BJ (cell line): ENCODE results near the gene GABRG2. TPM values are rescaled to one million over a fixed set of nuclear protein-coding genes. Genes with fewer than 3 reads are reported as not detected.

ENCODE experiments used
- CTCF ChIA-PET: fragments of 350-600 bp; formaldehyde crosslinking; extraction: SDS; loops from one replicate; lab custom pipeline; 2021; ENCODE audit warnings: antibody characterized with exemption, inconsistent platforms; lab: Yijun Ruan, JAX
- POLR2A ChIA-PET: fragments of 300-600 bp; sonication (Branson Sonifier 250); formaldehyde crosslinking; extraction: SDS; loops from one replicate; lab custom pipeline; 2021; ENCODE audit warnings: antibody characterized with exemption; lab: Charles Lee
- DNase-seq: peaks from one replicate; pipeline ENCODE4 v3.0.0-alpha.2; 2011; ENCODE audit warnings: low read depth
- H3K27me3 ChIP-seq: 2 replicates; pipeline ENCODE4 v1.6.0; 2011; ENCODE audit warnings: low read length; ENCODE audit not compliant: control insufficient read depth, insufficient read depth
- H3K36me3 ChIP-seq: 2 replicates; pipeline ENCODE4 v1.5.1; 2011; ENCODE audit warnings: low read length; ENCODE audit not compliant: control insufficient read depth, insufficient read depth
- H3K4me3 ChIP-seq: 2 replicates; pipeline ENCODE4 v1.5.1; 2011; ENCODE audit warnings: low read depth, mild to moderate bottlenecking, control low read depth, low read length
- polyA plus RNA-seq: library from polyadenylated mRNA; depleted of rRNA; stranded (reverse); fragments of >200 nt; gene quantifications from 2 replicates; pipeline ENCODE4 v1.2.3, GENCODE V29; 2011
- TF ChIP-seq, protein P1 (sequence below): IDR thresholded peaks from 2 replicates; pipeline ENCODE4 v1.5.1; 2011; ENCODE audit warnings: low read depth, mild to moderate bottlenecking, control low read depth, inconsistent platforms, low read length, moderate library complexity; ENCODE audit not compliant: insufficient read depth

GABRG2 gene
- polyA plus RNA-seq, 1 experiment: not detected

DNA sequence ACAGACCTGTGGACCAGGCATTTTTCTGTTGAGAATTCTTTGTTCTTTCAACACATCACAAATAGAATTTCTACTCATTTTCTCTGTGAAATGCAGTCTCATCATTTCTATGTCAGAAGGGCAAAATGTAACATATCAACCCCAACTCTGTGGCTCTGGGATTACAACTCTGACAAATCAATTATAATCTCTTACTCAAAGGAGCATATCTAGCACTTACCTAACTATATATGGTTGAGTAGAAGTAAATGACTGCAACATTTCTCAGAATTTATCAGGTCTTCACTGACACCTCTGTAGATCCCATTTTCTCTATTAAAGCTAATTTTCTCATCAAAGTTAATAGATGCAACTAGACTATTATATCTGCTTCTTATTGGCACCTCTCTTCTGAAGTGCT, 64.8 kb downstream of the GABRG2 start:
- DNase-seq: no peak
- H3K4me3 ChIP-seq: no peak overlapping the region
- ChIA-PET CTCF (no interaction called here), POLR2A (no interaction called here)
- no peaks in the 10 kb centered on the region for H3K36me3 ChIP-seq
- TF ChIP-seq, protein P1, sequence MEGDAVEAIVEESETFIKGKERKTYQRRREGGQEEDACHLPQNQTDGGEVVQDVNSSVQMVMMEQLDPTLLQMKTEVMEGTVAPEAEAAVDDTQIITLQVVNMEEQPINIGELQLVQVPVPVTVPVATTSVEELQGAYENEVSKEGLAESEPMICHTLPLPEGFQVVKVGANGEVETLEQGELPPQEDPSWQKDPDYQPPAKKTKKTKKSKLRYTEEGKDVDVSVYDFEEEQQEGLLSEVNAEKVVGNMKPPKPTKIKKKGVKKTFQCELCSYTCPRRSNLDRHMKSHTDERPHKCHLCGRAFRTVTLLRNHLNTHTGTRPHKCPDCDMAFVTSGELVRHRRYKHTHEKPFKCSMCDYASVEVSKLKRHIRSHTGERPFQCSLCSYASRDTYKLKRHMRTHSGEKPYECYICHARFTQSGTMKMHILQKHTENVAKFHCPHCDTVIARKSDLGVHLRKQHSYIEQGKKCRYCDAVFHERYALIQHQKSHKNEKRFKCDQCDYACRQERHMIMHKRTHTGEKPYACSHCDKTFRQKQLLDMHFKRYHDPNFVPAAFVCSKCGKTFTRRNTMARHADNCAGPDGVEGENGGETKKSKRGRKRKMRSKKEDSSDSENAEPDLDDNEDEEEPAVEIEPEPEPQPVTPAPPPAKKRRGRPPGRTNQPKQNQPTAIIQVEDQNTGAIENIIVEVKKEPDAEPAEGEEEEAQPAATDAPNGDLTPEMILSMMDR: no peak
- H3K27me3 ChIP-seq: no peaks in the 10 kb centered on the region

DNA sequence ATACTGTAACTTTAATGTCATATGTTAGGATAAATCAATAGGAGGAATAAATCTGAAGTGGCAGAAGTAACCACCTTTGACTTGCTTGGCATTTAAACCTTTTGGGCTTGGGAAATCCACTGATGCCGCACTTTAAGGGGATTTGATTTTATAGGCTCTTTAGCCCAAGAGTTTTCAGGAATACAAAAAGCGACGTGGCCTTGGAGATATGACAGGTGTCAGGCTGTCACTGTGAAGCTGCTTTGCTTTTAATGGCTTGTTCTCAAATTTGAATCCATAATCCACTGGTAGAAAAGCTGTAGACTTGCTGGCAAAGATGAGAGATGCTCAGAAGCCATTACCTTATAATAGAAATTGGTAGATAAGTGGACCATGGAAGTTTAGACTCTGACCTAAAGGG, 71.6 kb downstream of the GABRG2 start:
- TF ChIP-seq, protein P1: no peak
- ChIA-PET POLR2A (no interaction called here), CTCF (no interaction called here)
- H3K4me3 ChIP-seq: no peak overlapping the region
- no peaks in the 10 kb centered on the region for H3K36me3 ChIP-seq
- no peak for DNase-seq
- no peaks in the 10 kb centered on the region for H3K27me3 ChIP-seq

DNA sequence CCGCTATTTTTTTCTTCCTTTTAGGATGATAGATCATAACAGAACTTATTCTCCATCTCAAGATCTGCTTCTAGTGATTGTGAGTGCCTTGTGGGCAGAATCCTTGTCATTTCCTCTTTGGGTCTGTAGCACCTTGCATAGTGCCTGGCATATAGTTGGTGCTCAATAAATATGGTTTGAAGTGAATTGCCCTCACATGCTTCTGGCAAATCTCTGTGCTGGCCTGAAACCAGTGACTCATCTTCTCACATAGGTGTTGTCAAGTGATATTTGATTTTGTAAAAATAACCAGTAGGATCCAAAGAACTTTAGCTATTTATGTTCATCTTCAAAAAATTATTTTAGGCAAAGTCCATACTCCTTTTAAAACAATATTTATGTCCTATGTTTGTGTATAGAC, 86.7 kb downstream of the GABRG2 start:
- no peak for DNase-seq
- Histone ChIP-seq H3K27me3 (no peaks in the 10 kb centered on the region), H3K36me3 (no peaks in the 10 kb centered on the region), H3K4me3 (no peak overlapping the region)
- TF ChIP-seq, protein P1: no peak
- ChIA-PET CTCF (no interaction called here), POLR2A (no interaction called here)

DNA sequence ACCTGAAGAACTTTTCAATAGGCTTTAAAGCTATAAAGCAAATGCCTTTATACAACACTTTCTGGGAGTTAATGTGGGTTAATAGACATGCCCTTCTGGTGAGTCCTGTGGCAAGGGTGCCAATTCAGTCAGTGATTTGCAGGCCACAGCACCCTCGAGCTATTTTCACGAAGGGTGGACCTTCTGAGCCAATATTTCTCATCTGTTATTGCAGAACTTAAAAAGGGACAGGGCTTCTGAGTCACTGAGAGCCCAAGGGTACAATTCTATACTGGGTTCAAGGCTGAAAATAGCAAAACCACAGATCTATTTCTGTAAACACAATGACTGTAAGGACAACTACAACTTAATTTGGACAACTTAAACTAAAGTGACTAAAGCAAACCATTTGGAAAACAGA, 92.8 kb downstream of the GABRG2 start:
- TF ChIP-seq, protein P1: no peak
- Histone ChIP-seq H3K4me3 (no peak overlapping the region), H3K36me3 (no peaks in the 10 kb centered on the region), H3K27me3 (no peaks in the 10 kb centered on the region)
- DNase-seq: no peak
- CTCF ChIA-PET: no interaction called here
- POLR2A ChIA-PET: no interaction called here

DNA sequence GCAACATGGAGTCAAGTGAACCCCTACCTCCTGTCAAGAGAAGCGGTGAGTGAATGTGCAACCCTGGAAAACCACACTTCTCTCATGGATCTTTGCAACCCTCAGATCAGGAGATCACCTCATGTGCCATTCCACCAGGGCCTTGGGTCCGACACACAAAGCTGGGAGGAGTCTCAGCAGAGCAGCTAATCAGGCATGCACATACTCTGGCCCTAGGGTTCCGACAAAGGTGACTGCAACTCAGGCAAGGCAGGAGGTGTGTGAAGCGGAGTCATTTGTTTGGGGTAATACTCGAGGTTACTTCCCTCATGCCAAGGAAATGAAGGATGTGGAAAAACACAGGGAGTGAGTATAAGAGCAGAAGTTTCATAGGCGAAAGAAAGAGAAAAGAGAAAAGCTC, 96.1 kb downstream of the GABRG2 start:
- ChIA-PET CTCF (no interaction called here), POLR2A (no interaction called here)
- Histone ChIP-seq H3K4me3 (no peak overlapping the region), H3K36me3 (no peaks in the 10 kb centered on the region), H3K27me3 (no peaks in the 10 kb centered on the region)
- TF ChIP-seq, protein P1: no peak
- no peak for DNase-seq
